ENCODE measurements around the gene CYP1A2.

Gene CYP1A2

DNA sequence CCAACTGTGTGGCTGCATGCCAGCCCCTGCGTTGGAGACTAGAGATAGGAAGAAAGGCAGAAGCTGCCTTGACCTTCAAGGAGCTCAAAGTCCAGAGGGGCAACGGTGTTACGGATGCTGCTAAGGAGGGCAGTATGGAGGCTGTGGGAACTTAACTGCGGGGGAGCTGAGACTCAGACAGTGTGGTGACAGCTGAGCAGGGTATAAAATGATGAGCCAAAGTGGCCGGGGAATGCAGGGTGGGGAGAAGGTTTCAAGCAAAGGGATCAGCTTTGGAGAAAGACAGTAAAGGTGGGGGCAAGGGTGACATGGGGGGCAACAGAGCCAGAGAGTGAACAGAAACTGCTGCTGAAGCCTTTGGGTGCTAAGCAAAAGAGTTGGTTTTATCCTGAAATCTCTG, 6.2 kb upstream of the CYP1A2 start:
- DNase-seq = no peak

DNA sequence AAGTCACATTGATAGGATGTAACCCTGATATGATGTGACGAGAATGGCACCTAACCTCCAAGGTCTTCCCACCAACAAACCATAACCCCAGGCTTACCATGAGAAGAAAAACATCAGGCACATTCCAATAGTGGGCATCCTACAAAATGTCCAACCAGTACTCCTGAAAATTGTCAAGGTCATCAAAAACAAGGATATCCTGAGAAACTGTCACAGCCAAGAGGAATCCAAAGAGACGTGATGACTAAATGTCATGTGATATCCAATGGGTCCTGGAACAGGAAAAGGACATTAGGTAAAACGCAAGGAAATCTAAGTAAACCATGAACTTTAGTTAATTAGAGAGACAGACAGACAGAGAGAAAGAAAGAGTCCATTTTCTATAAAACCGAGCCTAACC, 2.3 kb upstream of the CYP1A2 start:
- no peak for DNase-seq

DNA sequence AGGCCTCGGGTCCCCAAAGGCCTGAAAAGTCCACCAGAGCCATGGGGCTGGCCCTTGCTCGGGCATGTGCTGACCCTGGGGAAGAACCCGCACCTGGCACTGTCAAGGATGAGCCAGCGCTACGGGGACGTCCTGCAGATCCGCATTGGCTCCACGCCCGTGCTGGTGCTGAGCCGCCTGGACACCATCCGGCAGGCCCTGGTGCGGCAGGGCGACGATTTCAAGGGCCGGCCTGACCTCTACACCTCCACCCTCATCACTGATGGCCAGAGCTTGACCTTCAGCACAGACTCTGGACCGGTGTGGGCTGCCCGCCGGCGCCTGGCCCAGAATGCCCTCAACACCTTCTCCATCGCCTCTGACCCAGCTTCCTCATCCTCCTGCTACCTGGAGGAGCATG, 1.2 kb downstream of the CYP1A2 start:
- DNase-seq = no peak

DNA sequence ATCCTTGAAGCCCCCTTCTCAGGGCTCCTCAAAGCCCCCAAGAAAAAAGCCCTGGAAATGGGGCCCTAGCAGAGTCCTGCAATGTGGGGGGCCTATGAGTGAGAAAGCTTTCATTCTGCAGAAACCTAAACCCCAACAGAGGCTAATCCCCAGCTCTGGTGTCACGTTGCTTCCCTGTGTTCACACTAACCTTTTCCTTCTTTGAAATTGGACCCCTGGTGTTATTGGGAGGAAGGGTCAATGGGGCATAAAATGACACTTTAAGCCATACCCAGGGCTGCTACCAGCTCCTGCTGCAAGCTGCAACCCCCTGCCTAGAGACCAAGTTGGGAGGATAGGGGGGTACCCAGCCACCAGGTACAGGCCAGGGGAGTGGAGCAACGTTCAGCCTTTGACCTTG, 2.1 kb downstream of the CYP1A2 start:
- no peak for DNase-seq

DNA sequence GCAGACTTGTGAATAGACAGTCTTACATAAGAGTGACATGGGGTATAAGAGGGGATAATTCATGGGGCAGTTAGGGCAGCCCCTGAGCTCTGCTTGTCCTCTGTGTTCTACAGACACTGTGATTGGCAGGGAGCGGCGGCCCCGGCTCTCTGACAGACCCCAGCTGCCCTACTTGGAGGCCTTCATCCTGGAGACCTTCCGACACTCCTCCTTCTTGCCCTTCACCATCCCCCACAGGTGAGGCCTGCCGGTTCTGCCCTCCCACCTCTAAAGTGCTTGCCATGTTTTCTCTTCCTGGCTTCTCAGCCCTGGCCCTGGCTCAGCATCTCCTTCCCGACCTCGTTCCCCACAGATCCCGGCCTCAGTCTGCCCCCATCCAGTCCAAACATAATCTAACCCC, 3.4 kb downstream of the CYP1A2 start:
- no peak for DNase-seq

DNA sequence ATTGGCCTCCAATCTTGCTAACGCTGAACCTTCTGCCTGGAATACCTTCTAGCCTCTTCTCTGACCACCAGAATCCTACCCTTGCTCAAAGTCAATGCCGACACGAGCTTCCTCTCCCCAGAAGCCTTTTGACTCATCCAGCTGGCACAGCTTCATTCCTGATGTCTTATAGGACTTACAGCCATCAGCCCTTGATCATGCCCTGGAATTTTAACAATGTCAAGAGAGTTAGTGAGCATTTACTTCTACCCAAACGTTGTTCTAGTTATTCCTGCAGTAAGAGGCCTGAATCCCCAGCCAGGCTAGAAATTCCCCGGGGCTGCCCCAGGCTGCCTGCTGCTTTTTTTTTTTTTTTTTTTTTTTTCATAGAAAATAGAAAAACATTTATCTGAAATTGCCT, 3.9 kb downstream of the CYP1A2 start:
- no peak for DNase-seq

DNA sequence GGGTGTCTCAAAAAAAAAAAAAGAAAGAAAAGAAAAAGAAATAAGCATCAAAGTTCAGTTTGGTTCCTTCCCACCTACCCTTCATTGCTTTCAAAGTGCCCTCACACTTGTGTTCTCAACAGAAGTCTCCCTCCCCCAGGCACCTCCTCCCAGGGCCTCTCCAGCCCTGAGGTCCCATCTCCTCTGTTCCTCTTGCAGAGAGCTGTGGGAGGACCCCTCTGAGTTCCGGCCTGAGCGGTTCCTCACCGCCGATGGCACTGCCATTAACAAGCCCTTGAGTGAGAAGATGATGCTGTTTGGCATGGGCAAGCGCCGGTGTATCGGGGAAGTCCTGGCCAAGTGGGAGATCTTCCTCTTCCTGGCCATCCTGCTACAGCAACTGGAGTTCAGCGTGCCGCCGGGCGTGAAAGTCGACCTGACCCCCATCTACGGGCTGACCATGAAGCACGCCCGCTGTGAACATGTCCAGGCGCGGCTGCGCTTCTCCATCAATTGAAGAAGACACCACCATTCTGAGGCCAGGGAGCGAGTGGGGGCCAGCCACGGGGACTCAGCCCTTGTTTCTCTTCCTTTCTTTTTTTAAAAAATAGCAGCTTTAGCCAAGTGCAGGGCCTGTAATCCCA, 6.1 kb downstream of the CYP1A2 start:
- DNase-seq = no peak

DNA sequence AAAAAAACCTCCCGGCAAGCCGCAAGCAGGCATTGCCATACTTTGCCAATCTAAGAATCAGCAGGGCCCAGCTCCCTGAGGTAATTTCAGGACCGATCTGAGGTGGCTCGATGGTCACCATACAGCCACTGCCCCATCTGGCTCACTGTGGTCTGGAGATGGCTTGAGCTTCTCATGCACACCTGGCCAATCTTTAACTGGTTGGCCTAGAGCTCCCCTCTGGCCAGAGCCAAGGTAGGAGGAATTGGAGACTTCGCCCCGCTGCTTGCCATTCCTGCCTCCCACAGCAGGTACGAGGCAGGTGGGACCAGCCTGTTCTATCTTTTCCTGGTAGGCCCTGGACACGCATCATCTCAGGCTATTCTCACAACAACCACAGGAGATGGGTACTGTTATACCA, 10.1 kb downstream of the CYP1A2 start:
- no peak for DNase-seq

DNA sequence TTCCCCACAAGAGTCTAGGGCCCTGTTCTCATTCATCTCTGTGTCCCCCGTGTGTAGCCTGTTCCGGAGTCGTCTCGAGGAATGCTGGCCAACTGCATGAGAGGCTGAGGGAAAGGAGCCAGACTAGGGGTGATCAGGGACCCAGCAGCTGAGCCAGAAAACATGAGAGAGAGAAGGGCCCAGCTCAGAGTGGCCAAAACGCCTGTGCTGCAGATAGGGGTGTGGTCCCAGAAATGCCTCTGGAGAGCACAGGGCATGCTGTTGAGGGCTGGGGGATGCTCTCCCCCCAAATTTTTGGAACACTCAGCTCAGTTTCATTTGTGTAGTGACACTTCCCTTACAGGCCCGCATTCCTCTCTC, 14.1 kb downstream of the CYP1A2 start:
- no peak for DNase-seq

DNA sequence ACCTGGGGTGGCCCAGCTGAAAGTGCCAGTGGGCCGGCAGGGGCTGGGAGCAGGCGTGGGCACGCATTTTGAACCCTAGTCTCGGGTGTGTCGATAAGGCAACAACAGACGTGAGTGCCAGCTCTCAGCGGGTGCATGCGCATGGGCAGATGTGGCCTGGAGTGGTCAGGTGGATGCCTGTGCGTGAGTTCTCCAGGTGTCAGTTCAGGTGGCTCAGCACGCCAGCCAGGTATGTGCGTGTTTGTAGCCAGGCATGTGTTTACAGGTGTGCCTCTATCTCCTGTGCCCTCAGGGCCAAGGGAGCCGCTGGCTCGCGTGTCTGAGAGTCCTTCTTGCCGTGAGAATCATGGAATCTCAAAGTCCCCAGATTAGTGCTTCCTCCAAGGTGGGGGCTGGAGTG, 14.8 kb downstream of the CYP1A2 start:
- DNase-seq = no peak

DNA sequence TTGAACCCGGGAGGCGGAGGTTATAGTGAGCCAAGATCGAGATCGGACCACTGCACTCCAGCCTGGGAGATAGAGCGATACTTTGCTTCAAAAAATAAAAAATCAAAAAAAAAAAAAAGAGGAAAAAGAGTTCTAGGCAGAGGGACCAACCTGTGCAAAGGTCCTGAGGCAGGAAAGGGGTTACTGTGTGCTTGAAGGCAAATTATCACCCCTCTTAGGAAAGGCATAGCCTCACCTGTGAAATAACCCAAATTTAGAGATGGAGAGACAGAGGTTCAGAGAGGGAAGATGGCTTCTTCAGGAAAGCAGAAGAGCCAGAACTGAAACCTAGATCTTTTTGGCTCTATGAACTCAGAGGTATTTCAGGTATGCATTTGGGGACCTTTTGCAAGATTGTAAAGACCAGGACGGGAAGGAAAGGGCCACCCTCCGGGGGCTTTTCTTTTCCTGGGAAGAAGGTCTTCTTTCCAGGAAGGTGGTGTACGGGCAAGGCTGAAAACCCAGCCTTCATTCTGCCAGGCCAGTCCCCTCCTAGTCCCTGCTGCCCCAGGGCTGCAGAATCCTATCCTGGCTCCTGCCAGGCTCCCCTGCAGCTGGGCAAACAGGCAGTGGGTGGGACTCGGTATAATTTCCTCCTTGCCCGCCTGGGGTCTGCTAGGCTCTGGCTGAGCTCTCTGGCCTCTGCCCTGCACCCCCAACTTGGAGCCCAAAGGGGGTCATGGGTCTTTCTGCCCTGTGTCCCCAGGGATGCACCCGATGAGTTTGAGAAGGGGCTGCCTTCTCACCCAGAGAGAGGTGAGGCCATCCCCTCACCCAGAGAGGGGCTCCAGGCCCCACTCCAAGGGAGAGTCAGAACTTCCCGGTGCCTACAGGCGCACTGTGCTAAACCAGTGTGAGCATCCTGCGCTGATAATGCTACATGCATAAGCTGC, 18.8 kb downstream of the CYP1A2 start:
- no peak for DNase-seq

DNA sequence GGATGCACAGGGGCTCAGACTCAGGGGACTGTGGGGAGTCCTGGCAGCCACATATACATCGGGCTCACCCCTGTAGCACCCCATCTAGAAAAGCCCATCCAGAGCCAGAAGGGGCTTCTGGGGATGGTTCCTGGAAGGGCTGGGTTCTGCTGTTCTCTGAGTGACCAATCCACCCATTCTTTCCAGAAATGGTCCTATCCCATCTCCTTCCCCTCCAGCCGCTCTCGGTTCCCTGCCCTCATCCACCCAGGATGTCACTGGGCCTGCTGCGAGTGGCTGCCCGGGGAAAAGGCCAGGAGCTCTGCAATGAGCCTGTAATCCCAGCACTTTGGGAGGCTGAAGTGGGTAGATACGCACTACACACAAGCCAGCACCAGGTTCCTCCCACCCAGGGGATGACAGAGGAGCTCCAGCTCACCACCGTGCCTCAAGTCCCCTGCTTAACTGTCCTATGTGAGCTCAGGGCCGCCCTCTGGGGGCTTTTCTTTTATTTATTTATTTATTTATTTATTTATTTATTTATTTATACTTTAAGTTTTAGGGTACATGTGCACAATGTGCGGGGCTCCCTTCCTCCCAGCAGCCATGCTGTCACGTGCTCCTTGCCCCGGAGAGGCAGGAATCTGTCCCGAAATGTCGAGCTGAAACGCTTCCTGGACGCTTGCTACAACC, 19.6 kb downstream of the CYP1A2 start:
- no peak for DNase-seq

DNA sequence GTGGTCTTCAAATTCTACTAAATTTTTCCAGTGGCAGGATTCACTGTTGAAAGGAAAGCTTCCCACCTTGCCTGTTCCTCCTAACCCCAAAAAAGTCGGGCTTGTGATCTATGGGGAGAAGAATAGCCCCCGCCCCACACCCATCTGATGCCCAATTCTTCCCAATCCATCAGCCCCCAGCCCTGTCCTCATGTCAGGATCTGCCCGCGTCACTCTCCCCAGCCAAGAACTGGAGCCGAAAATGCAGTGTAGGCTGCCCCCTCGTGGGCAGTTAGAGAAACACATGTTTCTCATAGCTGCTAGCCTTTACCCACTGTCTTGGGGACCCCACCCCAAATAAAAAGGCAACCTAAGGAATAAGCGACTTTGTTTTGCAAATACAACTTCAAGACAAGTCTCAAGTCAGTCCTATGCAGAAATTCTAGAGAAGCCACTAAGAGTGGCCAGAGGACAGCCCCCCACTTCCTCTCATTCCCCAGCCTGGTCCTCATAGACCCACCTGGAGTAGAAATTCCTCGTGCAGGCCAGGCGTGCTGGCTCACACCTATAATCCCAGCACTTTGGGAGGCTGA, 20.2 kb downstream of the CYP1A2 start:
- no peak for DNase-seq

DNA sequence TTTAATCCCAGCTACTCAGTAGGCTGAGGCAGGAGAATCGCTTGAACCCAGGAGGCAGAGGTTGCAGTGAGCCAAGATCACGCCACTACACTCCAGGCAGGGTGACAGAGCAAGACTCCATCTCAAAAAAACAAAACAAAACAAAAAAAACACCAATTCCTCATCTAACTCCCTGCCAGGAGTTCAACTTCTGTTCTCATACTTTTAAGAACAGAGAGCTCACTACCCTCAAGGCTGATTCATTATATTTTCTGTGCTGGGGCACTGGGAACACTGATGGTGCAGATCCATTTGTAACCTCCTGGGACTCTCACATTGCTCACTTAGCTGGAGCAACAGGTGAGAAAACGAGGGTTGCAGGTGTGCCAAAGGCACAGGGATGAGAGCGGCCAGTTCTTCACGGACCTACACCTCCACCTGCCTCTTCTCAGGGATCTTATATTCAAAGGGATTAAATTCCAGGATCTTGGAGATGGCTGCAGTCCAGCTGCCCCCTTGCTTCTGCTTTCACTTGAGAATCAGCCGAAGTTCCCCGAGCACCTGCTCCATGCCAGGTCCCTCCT, 20.9 kb downstream of the CYP1A2 start:
- no peak for DNase-seq

DNA sequence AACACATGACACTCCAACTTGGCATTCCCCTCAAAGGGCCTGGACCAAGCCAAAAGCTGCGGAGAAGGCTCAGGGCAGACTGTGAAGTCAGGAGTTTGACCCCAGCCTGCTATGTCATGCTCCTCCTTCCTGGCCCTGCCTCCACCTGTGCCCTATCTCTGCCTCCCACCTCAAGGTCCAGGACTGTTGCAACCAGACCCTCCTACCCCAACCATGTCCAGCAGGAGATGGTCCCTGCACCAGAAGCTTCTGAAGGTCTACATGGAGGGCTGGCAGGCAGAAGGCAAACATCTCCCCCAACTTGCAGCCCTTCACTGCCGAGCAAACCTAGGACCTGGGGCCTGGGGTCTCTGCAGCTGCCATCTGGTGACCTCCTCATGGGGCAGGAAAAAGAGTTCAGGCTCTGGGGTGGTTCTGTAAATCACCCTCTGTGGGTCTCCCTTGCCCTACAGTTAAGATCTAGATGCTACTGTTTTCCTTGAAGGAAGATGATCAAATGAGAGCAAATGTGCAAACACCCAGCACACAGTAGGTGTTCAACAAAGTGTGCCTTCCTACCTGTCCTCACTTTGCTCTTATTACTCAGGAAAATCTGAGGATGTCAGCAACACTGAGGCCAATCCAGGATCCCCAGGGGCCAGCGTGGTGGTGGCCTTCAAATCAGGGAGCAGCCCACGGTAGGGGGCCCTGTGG, 21.7 kb downstream of the CYP1A2 start:
- DNase-seq = no peak

DNA sequence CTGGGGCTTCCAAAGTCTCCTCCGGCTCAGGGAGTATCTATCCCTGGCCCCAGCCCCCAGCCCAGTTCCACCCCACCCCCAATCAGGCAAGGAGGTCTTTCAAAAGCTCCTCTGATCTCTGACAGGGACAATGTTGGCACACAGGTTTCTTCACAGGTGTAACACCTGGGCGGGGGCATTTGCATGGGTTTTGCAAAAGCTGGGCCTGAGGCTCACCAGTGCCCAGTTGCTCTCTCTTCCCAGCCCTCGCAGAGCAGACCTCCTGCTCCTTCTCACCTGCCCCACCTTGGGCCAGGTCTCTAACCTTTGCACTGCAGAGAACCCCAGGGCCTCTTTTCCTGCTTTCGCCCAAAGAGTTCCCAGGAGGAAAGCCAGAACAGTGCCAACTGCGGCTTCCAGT, 24.7 kb downstream of the CYP1A2 start:
- DNase-seq = no peak

DNA sequence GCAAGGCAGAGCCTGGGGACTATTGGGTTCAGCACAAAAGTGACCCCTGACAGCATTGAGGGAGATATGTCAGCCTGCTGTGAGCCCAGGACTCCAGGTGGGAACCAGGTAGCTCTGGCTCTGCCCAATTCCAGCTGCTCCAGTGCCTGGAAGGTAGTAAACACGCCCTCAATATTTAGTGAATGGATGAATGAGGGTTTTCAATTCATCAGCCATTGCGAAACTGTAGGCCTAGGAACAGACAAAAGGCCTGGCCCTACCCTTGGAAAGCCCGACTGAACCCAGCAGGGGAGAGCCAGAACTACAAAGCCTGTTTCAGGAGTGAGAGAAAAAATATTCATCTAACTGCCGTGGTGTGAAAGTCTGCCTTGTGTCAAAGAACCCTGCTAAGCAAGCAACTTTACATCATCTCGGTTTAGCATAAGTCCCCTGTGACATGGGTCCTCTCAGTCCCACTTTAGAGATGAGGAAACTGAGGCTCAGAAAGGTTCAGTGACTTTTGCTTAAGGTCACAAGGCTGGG, 25.1 kb downstream of the CYP1A2 start:
- DNase-seq = no peak

DNA sequence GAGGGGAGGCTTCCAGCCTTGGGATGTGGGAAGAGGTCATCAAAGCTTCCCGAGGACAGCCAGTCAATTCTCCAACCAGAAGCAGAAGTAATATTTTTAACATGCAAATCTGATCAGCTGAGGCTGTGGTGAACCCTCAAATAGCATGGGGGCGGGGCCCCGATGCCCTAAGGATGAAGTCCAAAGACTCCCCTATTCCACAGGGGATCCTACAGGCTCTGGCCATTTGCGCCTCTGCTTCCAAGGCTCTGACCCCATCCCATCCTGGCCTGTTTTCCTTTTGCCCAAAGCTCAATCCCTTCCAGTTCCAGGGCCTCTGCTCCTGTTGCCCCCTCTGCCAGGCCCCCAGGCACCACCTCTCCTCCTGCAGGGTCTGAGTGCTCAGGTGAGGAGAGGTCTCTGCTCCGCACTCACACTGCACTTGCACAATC, 26.5 kb downstream of the CYP1A2 start:
- no peak for DNase-seq

DNA sequence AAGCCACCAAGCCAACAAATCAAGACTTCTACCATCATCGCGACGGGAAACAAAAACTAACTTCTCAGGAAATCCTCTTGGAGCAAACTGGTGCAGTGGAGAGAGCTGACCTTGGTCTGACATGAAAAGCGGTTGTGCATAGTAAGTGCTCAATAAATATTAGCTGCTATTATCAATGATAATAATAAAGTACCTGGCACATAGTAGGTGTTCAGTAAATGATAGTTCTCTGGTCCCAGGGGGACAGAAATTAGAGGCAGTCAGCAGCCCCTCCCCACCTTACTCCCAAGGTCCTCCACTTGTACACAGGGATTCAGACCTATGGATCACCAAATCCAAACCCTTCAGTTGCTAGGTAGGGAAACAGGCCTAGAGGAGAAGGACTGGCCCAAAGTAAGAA, 27.2 kb downstream of the CYP1A2 start:
- no peak for DNase-seq

DNA sequence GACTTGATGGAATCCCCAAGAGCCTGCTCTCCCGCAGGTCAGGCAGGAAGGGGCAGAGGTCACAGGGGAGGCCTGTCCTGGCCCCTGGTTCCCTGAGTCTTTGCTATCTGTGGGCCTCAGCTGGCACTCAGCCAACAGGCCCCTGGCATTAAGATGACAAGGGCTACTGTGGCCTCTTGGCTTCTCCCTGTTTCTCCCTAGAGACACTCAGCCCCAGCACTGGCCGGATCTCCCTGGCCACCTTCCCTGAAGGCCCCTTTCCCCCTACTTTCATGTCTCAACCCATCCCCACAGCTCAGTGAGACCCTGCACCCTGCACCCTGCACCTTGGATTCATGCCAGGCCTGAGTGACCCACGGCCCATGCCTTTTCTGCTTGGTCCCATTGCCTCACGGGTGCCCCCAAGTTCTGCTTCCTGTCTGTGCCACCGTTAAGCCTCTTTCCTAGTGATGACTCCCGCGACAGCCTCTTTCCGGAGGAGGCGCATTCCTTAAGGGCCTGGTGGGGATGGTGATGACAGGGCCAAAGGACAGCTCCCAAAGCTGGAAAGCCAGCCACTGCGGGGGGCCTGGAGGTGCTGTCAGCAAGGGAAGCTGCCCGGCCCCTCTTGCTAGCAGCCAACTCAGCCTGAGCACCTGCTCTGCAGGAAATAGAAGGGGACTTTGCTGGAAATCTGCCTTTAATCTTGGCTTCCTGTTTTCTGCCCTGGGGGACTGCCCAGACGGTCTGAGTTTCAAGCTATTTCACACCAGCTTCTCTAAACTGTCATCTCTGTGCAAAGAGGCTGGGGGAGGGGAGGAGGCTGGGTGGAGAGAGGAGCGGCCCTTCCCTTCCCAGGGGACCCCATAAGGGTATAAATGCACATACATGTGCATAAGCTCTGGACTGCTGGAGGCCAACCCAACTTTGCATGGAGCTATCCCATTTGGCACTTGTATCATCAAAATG, 28.4 kb downstream of the CYP1A2 start:
- DNase-seq = no peak
